ENCODE results near the gene NREP. TPM values are rescaled to one million over a fixed set of nuclear protein-coding genes. Genes with fewer than 3 reads are reported as not detected.

NREP gene
- total and polyA plus RNA-seq, 8 donors, result 33.9 to 1,154 (median 1,003) TPM

GRCh38 chr5:111731638-111732037, 25.4 kb downstream of the NREP start:
- no peak for ATAC-seq
- DNase-seq, result no peak
- H3K4me3 ChIP-seq, result no peak overlapping the region

GRCh38 chr5:111730659-111731382, 26.2 kb downstream of the NREP start:
- no peaks in the 10 kb centered on the region for H3K9me3 ChIP-seq
- intact Hi-C loops (cut with DNase I), result no loop called here
- TF ChIP-seq CTCF (IDR thresholded peaks at IDR 0.05), result no peak
- DNase-seq (no peak), ATAC-seq (peak; percentile 90)
- no peaks in the 10 kb centered on the region for H3K27me3 ChIP-seq
- no peaks in the 10 kb centered on the region for H3K4me1 ChIP-seq
- peaks cover 0 to 4% of the 10 kb centered on the region in 2 donors for H3K36me3 ChIP-seq
- H3K4me3 ChIP-seq, result no peak overlapping the region
- H3K27ac ChIP-seq, result no peak overlapping the region

More at GRCh38 chr5:111731638-111732037, 25.4 kb downstream of the NREP start:
- Histone ChIP-seq H3K36me3 (peaks cover 0 to 4% of the 10 kb centered on the region in 2 donors), H3K9me3 (no peaks in the 10 kb centered on the region), H3K4me1 (no peaks in the 10 kb centered on the region), H3K27ac (no peak overlapping the region), H3K27me3 (no peaks in the 10 kb centered on the region)
- intact Hi-C loops (cut with DNase I), result no loop called here
- no peak for TF ChIP-seq CTCF (IDR thresholded peaks at IDR 0.05)

GRCh38 chr5:111728941-111729340, 28.1 kb downstream of the NREP start:
- Histone ChIP-seq H3K4me1 (no peaks in the 10 kb centered on the region), H3K4me3 (no peak overlapping the region), H3K9me3 (no peaks in the 10 kb centered on the region), H3K27ac (no peak overlapping the region), H3K36me3 (peaks cover 0 to 4% of the 10 kb centered on the region in 2 donors), H3K27me3 (no peaks in the 10 kb centered on the region)
- no peak for ATAC-seq
- intact Hi-C loops (cut with DNase I), result no loop called here
- no peak for DNase-seq
- TF ChIP-seq CTCF (IDR thresholded peaks at IDR 0.05), result no peak

GRCh38 chr5:111726986-111727385, 30.0 kb downstream of the NREP start:
- no peak for DNase-seq
- H3K9me3 ChIP-seq, result no peaks in the 10 kb centered on the region
- H3K36me3 ChIP-seq, result peaks cover 0 to 4% of the 10 kb centered on the region in 2 donors
- TF ChIP-seq CTCF (IDR thresholded peaks at IDR 0.05), result no peak
- no peak overlapping the region for H3K27ac ChIP-seq
- intact Hi-C loops (cut with DNase I), result no loop called here
- no peak overlapping the region for H3K4me3 ChIP-seq
- no peak for ATAC-seq
- H3K4me1 ChIP-seq, result no peaks in the 10 kb centered on the region
- H3K27me3 ChIP-seq, result no peaks in the 10 kb centered on the region

GRCh38 chr5:111722140-111722539, 34.9 kb downstream of the NREP start:
- no peak overlapping the region for H3K4me3 ChIP-seq
- intact Hi-C loops (cut with DNase I), result no loop called here
- H3K27ac ChIP-seq, result no peak overlapping the region
- H3K36me3 ChIP-seq, result no peaks in the 10 kb centered on the region
- no peak for ATAC-seq
- no peaks in the 10 kb centered on the region for H3K27me3 ChIP-seq
- no peaks in the 10 kb centered on the region for H3K9me3 ChIP-seq
- no peak for TF ChIP-seq CTCF (IDR thresholded peaks at IDR 0.05)
- no peak for DNase-seq
- no peaks in the 10 kb centered on the region for H3K4me1 ChIP-seq
